Chondrocyte (in vitro differentiated cells): ENCODE data around the gene ACSM5. TPM values are rescaled to one million over a fixed set of nuclear protein-coding genes. Genes with fewer than 3 reads are reported as not detected.

Experiments used
- DNase-seq: peaks from one replicate; pipeline ENCODE4 v3.0.0; 2021; ENCODE audit warnings: mixed read lengths, low spot score
- H3K27ac Mint-ChIP-seq: one replicate; pipeline ENCODE4 v1.8.0; 2021; ENCODE audit warnings: mild to moderate bottlenecking, moderate library complexity, mixed read lengths; ENCODE audit not compliant: unreplicated experiment
- H3K27me3 Mint-ChIP-seq: 2 replicates; pipeline ENCODE4 v1.8.0; 2021; ENCODE audit warnings: low read depth, mixed read lengths
- H3K36me3 Mint-ChIP-seq: 2 replicates; pipeline ENCODE4 v1.8.0; 2021; ENCODE audit warnings: low read depth, mixed read lengths
- H3K4me1 Mint-ChIP-seq: 2 replicates; pipeline ENCODE4 v1.8.0; 2021; ENCODE audit warnings: low read depth, mild to moderate bottlenecking, mixed read lengths
- H3K4me3 Mint-ChIP-seq: one replicate; pipeline ENCODE4 v1.8.0; 2021; ENCODE audit warnings: mild to moderate bottlenecking, moderate library complexity, mixed read lengths; ENCODE audit not compliant: unreplicated experiment
- H3K9me3 Mint-ChIP-seq: 2 replicates; pipeline ENCODE4 v1.8.0; 2021; ENCODE audit warnings: low read depth, mixed read lengths
- CTCF ChIP-seq: fragments of 200-600 bp; sonication (generic); IDR thresholded peaks from 2 replicates; pipeline ENCODE4 v1.5.0; 2021; ENCODE audit warnings: antibody characterized with exemption, mild to moderate bottlenecking, moderate library complexity
- long read RNA-seq: library from polyadenylated mRNA; stranded (forward); transcript quantifications from one replicate; pipeline ENCODE4 v2.0.0, GENCODE V29; 2021
- total RNA-seq: library from RNA; stranded (reverse); gene quantifications from 3 replicates; pipeline ENCODE4 v1.2.1, GENCODE V29; 2021

ACSM5 gene
- total RNA-seq, result 0.99 to 2.1 TPM (median 1.7 TPM) in 3 replicates
- long read RNA-seq, partial matches to known transcripts, result 1 of 6 reads
- long read RNA-seq, other reads (novel, unspliced or antisense), result 2 of 6 reads

GRCh38 chr16:20409398-20410120, at the start of gene ACSM5:
TSS of gene ACSM5 (plus strand) at chr16:20409534. CDS start at chr16:20411485, 1,951 bp downstream.
- TF ChIP-seq CTCF, result no peak
- Mint-ChIP-seq H3K27me3 (no peaks in the 10 kb centered on the region), H3K9me3 (peaks cover 5% of the 10 kb centered on the region), H3K36me3 (no peaks in the 10 kb centered on the region), H3K4me3 (no peak within 1 kb of the TSS), H3K27ac (peak within 1 kb of the TSS; percentile 94), H3K4me1 (peaks cover 14% of the 10 kb centered on the region)
- DNase-seq, result no peak

GRCh38 chr16:20359997-20360396, 49.3 kb upstream of the ACSM5 start:
- Mint-ChIP-seq H3K4me3 (no peak overlapping the region), H3K36me3 (no peaks in the 10 kb centered on the region), H3K9me3 (peaks cover 5% of the 10 kb centered on the region), H3K27me3 (peaks cover 6% of the 10 kb centered on the region), H3K4me1 (peaks cover 5% of the 10 kb centered on the region), H3K27ac (no peak overlapping the region)
- TF ChIP-seq CTCF, result peak; percentile 53
- no peak for DNase-seq

- peaks cover 16% of the 10 kb centered on the region for H3K27me3 Mint-ChIP-seq
- H3K4me1 Mint-ChIP-seq, result peaks cover 5% of the 10 kb centered on the region
- DNase-seq, result no peak
- H3K27ac Mint-ChIP-seq, result peak overlapping the region; percentile 55
- no peak overlapping the region for H3K4me3 Mint-ChIP-seq
- H3K36me3 Mint-ChIP-seq, result no peaks in the 10 kb centered on the region
- no peak for TF ChIP-seq CTCF
- no peaks in the 10 kb centered on the region for H3K9me3 Mint-ChIP-seq
Observed at GRCh38 chr16:20363191-20363590, 46.1 kb upstream of the ACSM5 start.

GRCh38 chr16:20364051-20364450, 45.3 kb upstream of the ACSM5 start:
- Mint-ChIP-seq H3K27me3 (peaks cover 17% of the 10 kb centered on the region), H3K9me3 (no peaks in the 10 kb centered on the region), H3K4me1 (peaks cover 5% of the 10 kb centered on the region), H3K27ac (no peak overlapping the region), H3K36me3 (no peaks in the 10 kb centered on the region), H3K4me3 (no peak overlapping the region)
- DNase-seq, result no peak
- no peak for TF ChIP-seq CTCF

GRCh38 chr16:20369452-20370054, 39.8 kb upstream of the ACSM5 start:
- Mint-ChIP-seq H3K27ac (no peak overlapping the region), H3K27me3 (peaks cover 15% of the 10 kb centered on the region), H3K36me3 (no peaks in the 10 kb centered on the region), H3K9me3 (peaks cover 3% of the 10 kb centered on the region), H3K4me1 (no peaks in the 10 kb centered on the region), H3K4me3 (no peak overlapping the region)
- no peak for TF ChIP-seq CTCF
- DNase-seq, result no peak
